A549 (cell line): ENCODE results near the gene EP300.

Source experiments
- BHLHE40 ChIP-seq: IDR thresholded peaks from 2 replicates; pipeline ENCODE4 v1.6.1; 2012; ENCODE audit warnings: low read depth, low read length, inconsistent platforms
- CEBPB ChIP-seq, 2 experiments: fragments of >200 bp in 1 of 2; sonication (Bioruptor Twin) in 1 of 2; formaldehyde crosslinking in 1 of 2; IDR thresholded peaks; 2 replicates each; pipeline ENCODE4 v1.6.1; 2012 to 2016
- CHD2 ChIP-seq: fragments of 150-350 bp; IDR thresholded peaks from 2 replicates; pipeline ENCODE4 v1.6.1; 2014; ENCODE audit warnings: low read length; ENCODE audit not compliant: partially characterized antibody
- CHD4 ChIP-seq: fragments of 200-600 bp; sonication (generic); IDR thresholded peaks from 2 replicates; pipeline ENCODE4 v1.6.1; 2016; ENCODE audit warnings: antibody characterized with exemption, mild to moderate bottlenecking, borderline replicate concordance
- CTCF ChIP-seq: fragments of >200 bp; sonication (Bioruptor Twin); formaldehyde crosslinking; IDR thresholded peaks from 3 replicates; pipeline ENCODE4 v1.5.1; 2016
- EHMT2 ChIP-seq: fragments of 200-600 bp; sonication (generic); IDR thresholded peaks from 2 replicates; pipeline ENCODE4 v1.6.1; 2016; ENCODE audit warnings: antibody characterized with exemption, low read depth, mild to moderate bottlenecking, moderate library complexity
- MAX ChIP-seq: IDR thresholded peaks from 2 replicates; pipeline ENCODE4 v1.6.1; 2012
- MAZ ChIP-seq: fragments of 150-350 bp; IDR thresholded peaks from 2 replicates; pipeline ENCODE4 v1.6.1; 2014; ENCODE audit warnings: antibody characterized with exemption, low read depth, low read length, borderline replicate concordance
- RFX5 ChIP-seq: fragments of 450-650 bp; IDR thresholded peaks from 2 replicates; pipeline ENCODE4 v1.7.1; 2014; ENCODE audit warnings: antibody characterized with exemption, mild to moderate bottlenecking, moderate library complexity
- USF2 ChIP-seq: fragments of 450-650 bp; IDR thresholded peaks from 2 replicates; pipeline ENCODE4 v1.6.1; 2014; ENCODE audit warnings: antibody characterized with exemption

- no peak for TF ChIP-seq EHMT2
- TF ChIP-seq USF2: no peak
- no peak for TF ChIP-seq CHD4
- no peak for TF ChIP-seq BHLHE40
- no peak for TF ChIP-seq CTCF
- no peak for TF ChIP-seq CEBPB (IDR thresholded peaks at IDR 0.05)
- TF ChIP-seq RFX5: no peak
- no peak for TF ChIP-seq MAX
- no peak for TF ChIP-seq MAZ
- no peak for TF ChIP-seq CHD2
Measured at GRCh38 chr22:41157083-41157482, 64.7 kb downstream of the EP300 start.
